Adipocyte (in vitro differentiated cells): ENCODE measurements around the gene CLCN6.

Experiments
- DNase-seq: peaks from one replicate; pipeline ENCODE4 v3.0.0-alpha.2; 2015; ENCODE audit warnings: low read depth
- H3K27me3 ChIP-seq: replicated peaks from 2 replicates; pipeline ENCODE4 v1.7.0; 2013; ENCODE audit warnings: mild to moderate bottlenecking, low read length, moderate library complexity; ENCODE audit not compliant: control insufficient read depth, insufficient read depth
- H3K36me3 ChIP-seq: 2 replicates; pipeline ENCODE4 v1.7.0; 2013; ENCODE audit warnings: low read length, mild to moderate bottlenecking, moderate library complexity; ENCODE audit not compliant: control insufficient read depth, insufficient read depth, severe bottlenecking
- H3K4me1 ChIP-seq: 2 replicates; pipeline ENCODE4 v1.7.0; 2013; ENCODE audit warnings: mild to moderate bottlenecking, low read length, moderate library complexity; ENCODE audit not compliant: control insufficient read depth, insufficient read depth
- H3K4me3 ChIP-seq: 2 replicates; pipeline ENCODE4 v1.7.0; 2013; ENCODE audit warnings: mild to moderate bottlenecking, low read length, moderate library complexity
- H3K9ac ChIP-seq: 2 replicates; pipeline ENCODE4 v1.7.0; 2013; ENCODE audit warnings: mild to moderate bottlenecking, low read length, moderate library complexity
- H3K9me3 ChIP-seq: 2 replicates; pipeline ENCODE4 v1.7.0; 2013; ENCODE audit warnings: mild to moderate bottlenecking, low read length, moderate library complexity; ENCODE audit not compliant: control insufficient read depth

The CLCN6 gene

GRCh38 chr1:11851180-11851579 is 45.2 kb downstream of the CLCN6 start:
- DNase-seq, result no peak
- H3K9ac ChIP-seq, result no peak overlapping the region
- H3K9me3 ChIP-seq, result no peaks in the 10 kb centered on the region
- H3K4me1 ChIP-seq, result no peaks in the 10 kb centered on the region
- no peak overlapping the region for H3K4me3 ChIP-seq
- peaks cover 14% of the 10 kb centered on the region for H3K27me3 ChIP-seq
- H3K36me3 ChIP-seq, result peaks cover 17% of the 10 kb centered on the region

GRCh38 chr1:11854519-11854918 is 48.5 kb downstream of the CLCN6 start:
- H3K4me1 ChIP-seq, result no peaks in the 10 kb centered on the region
- no peaks in the 10 kb centered on the region for H3K9me3 ChIP-seq
- DNase-seq, result no peak
- H3K36me3 ChIP-seq, result no peaks in the 10 kb centered on the region
- no peak overlapping the region for H3K9ac ChIP-seq
- H3K27me3 ChIP-seq, result peaks cover 45% of the 10 kb centered on the region
- no peak overlapping the region for H3K4me3 ChIP-seq

GRCh38 chr1:11855430-11855829 is 49.4 kb downstream of the CLCN6 start:
- H3K9ac ChIP-seq, result no peak overlapping the region
- H3K4me3 ChIP-seq, result no peak overlapping the region
- no peaks in the 10 kb centered on the region for H3K9me3 ChIP-seq
- no peaks in the 10 kb centered on the region for H3K4me1 ChIP-seq
- no peaks in the 10 kb centered on the region for H3K36me3 ChIP-seq
- no peak for DNase-seq
- peaks cover 53% of the 10 kb centered on the region for H3K27me3 ChIP-seq

GRCh38 chr1:11856698-11857097 is 50.7 kb downstream of the CLCN6 start:
- Histone ChIP-seq H3K4me3 (no peak overlapping the region), H3K4me1 (no peaks in the 10 kb centered on the region), H3K27me3 (peaks cover 66% of the 10 kb centered on the region), H3K36me3 (no peaks in the 10 kb centered on the region), H3K9me3 (peaks cover 2% of the 10 kb centered on the region), H3K9ac (no peak overlapping the region)
- no peak for DNase-seq

DNA sequence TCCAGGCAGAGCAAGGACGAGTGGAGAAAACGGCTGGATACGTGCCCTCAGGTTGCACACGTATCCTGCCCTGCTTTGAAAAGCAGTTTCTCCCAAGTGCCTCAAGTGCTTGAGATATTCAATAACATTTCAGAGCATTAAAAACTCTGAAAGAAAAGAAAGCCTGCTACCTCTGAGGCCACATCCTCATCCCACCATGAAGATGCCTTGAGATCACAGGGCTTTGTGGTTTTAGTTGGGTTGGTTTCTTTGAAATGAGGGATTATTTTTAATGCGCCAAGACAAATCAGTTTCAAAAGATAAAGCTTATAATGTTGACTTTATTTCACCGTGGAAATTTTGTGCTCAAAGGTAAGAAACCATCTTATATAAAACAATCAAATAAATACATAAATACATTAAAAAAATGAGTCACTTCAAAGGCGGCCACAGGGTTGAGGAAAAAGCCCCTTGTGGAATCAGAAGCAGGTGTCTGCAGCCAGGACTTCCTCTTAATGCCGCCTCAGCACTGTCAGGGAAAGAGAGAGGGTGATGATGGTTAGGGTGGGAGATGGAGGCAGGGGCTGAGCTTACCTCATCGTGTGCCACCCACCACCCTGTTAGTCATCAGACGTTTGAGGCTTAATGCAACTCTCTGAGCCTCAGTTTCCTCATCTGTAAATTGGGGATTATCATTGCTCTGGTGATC is 51.3 kb downstream of the CLCN6 start:
- no peaks in the 10 kb centered on the region for H3K4me1 ChIP-seq
- H3K4me3 ChIP-seq, result no peak overlapping the region
- no peaks in the 10 kb centered on the region for H3K36me3 ChIP-seq
- H3K27me3 ChIP-seq, result peaks cover 70% of the 10 kb centered on the region
- no peak overlapping the region for H3K9ac ChIP-seq
- DNase-seq, result no peak
- H3K9me3 ChIP-seq, result peaks cover 6% of the 10 kb centered on the region

- no peak overlapping the region for H3K9ac ChIP-seq
- H3K36me3 ChIP-seq, result no peaks in the 10 kb centered on the region
- H3K27me3 ChIP-seq, result peaks cover 71% of the 10 kb centered on the region
- H3K4me1 ChIP-seq, result no peaks in the 10 kb centered on the region
- no peak overlapping the region for H3K4me3 ChIP-seq
- no peak for DNase-seq
- peaks cover 6% of the 10 kb centered on the region for H3K9me3 ChIP-seq
These were observed 52.2 kb downstream of the CLCN6 start for GRCh38 chr1:11858158-11858557.

DNA sequence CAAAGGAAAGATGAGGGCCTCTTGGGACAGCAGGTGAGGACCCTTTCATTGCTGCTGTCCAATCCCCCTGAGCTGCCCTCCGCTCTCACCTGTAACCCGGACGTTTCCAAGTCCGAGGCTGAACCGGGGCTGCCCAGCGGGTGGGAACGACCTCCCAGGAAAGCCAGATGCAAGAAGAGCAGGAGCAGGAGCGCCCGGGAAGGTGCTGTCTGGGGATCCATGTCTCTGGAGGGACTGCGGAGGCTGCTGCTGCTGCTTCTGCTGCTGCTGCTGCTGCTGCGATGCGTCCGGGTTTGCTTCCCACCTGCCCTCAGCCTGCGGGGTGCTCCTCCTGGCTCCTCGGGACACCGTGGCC is 52.6 kb downstream of the CLCN6 start, which contains the start of gene NPPB:
Gene NPPB (minus strand): TSS at position 333 of the 355 bp plus-strand sequence. CDS start 112 bp downstream, at position 221.
- DNase-seq, result no peak
- Histone ChIP-seq H3K9me3 (peaks cover 6% of the 10 kb centered on the region), H3K4me1 (no peaks in the 10 kb centered on the region), H3K9ac (no peak within 1 kb of the TSS), H3K36me3 (no peaks in the 10 kb centered on the region), H3K4me3 (no peak within 1 kb of the TSS), H3K27me3 (peaks cover 74% of the 10 kb centered on the region)

GRCh38 chr1:11858968-11859871 is 53.2 kb downstream of the CLCN6 start:
- Histone ChIP-seq H3K27me3 (peaks cover 74% of the 10 kb centered on the region), H3K4me3 (no peak overlapping the region), H3K36me3 (no peaks in the 10 kb centered on the region), H3K4me1 (no peaks in the 10 kb centered on the region), H3K9ac (no peak overlapping the region), H3K9me3 (peaks cover 6% of the 10 kb centered on the region)
- peak; percentile 65 for DNase-seq

DNA sequence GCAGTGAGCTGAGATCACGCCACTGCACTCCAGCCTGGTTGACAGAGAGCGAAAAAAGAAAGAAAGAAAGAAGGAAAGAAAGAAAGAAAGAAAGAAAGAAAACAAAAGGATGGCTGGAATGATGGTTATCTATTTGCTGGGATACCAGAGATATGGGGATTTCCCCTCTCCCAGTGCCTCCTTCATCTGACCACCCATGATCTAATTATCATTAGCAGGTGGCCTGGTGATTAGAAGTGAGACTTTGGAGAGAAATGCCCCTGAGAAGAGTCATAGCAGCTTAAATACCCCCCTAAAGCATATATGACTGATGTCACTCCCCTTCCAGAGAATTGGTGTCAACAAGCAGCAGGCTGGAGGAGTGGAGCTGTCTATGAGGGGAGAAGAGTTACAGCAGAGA is 54.1 kb downstream of the CLCN6 start:
- Histone ChIP-seq H3K27me3 (peaks cover 71% of the 10 kb centered on the region), H3K36me3 (no peaks in the 10 kb centered on the region), H3K9me3 (peaks cover 6% of the 10 kb centered on the region), H3K4me3 (no peak overlapping the region), H3K4me1 (no peaks in the 10 kb centered on the region), H3K9ac (no peak overlapping the region)
- DNase-seq, result no peak

DNA sequence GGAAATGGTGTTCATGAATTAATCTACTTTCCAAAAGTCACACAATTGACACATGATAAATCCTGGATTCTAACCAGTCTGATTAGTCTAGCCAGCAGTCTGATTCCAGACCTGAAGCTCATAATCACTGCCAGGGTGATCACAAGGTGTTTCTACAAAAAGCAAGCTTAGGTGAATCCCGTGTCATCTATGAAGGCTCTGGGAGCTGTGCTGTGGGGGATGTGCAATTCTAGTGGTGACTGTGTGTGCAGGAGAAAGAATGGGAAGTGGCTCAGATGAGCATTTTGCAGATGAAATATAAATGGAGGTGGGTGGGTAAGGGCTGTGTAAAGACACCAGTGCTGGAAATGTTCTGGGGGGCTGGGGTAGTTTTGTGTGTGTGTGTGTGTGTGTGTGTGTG is 54.6 kb downstream of the CLCN6 start:
- peaks cover 6% of the 10 kb centered on the region for H3K9me3 ChIP-seq
- no peak overlapping the region for H3K9ac ChIP-seq
- no peaks in the 10 kb centered on the region for H3K4me1 ChIP-seq
- no peak overlapping the region for H3K4me3 ChIP-seq
- DNase-seq, result no peak
- H3K36me3 ChIP-seq, result no peaks in the 10 kb centered on the region
- H3K27me3 ChIP-seq, result peaks cover 76% of the 10 kb centered on the region

DNA sequence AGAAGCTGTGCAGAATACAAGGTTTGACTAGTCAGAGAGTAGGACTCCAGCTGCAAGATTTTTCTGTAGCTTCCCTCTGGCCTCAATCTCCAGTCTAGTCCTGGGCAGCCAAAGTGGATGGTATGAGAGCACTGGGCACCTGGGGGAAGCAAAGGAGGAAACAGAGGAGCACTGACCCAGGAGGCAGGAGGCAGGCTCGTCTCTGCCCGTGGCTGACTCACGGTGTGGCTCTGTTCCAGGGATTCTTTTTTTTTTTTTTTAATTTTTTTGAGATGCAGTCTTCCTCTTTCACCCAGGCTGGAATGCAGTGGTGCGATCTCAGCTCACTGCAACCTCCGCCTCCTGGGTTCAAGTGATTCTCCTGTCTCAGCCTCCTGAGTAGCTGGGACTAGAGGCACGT is 56.9 kb downstream of the CLCN6 start:
- no peak for DNase-seq
- Histone ChIP-seq H3K36me3 (no peaks in the 10 kb centered on the region), H3K27me3 (peaks cover 67% of the 10 kb centered on the region)

More for the DNA sequence above, 56.9 kb downstream of the CLCN6 start:
- Histone ChIP-seq H3K4me1 (no peaks in the 10 kb centered on the region), H3K9me3 (peaks cover 6% of the 10 kb centered on the region), H3K4me3 (no peak overlapping the region), H3K9ac (no peak overlapping the region)
